ENCODE measurements around the gene ESRRA.

- TF ChIP-seq POLR2AphosphoS5 (IDR thresholded peaks at IDR 0.05; ENCODE audit: low read depth, low read length): no peak
- TF ChIP-seq POLR2A (IDR thresholded peaks at IDR 0.05; ENCODE audit: low read depth, low read length): no peak
- no peak for TF ChIP-seq SPI1 (IDR thresholded peaks at IDR 0.05; ENCODE audit: low read depth, low read length)
- no peak for TF ChIP-seq PAX5 (IDR thresholded peaks at IDR 0.05; ENCODE audit: insufficient read depth, low read length, severe bottlenecking)
- TF ChIP-seq TAF1 (IDR thresholded peaks at IDR 0.05; ENCODE audit: low read depth, low read length): no peak
Measured at GRCh38 chr11:64338716-64339115, 33.4 kb downstream of the ESRRA start.
